Esophagus (tissue), 2 donors: Measurements from ENCODE around the gene ASB17. TPM values are rescaled to one million over a fixed set of nuclear protein-coding genes. Genes with fewer than 3 reads are reported as not detected.
"Not testable (repeated sequence)": the region's sequence is repeated elsewhere in the genome, so short reads cannot be mapped to it uniquely, and the experiment has no call there.

Experiments
- H3K27ac ChIP-seq, 2 donors: one replicate each; pipeline ENCODE4 v1.5.1; 2013; ENCODE audit warnings: low read depth in 2 of 2, mild to moderate bottlenecking in 2 of 2, inconsistent platforms in 1 of 2, low read length in 1 of 2, moderate library complexity in 1 of 2
- H3K27me3 ChIP-seq, 2 donors: one replicate each; pipeline ENCODE4 v1.6.1; 2013; ENCODE audit warnings: low read length in 2 of 2, control low read depth in 1 of 2, mild to moderate bottlenecking in 1 of 2; ENCODE audit not compliant: insufficient read depth in 2 of 2, control insufficient read depth in 1 of 2
- H3K36me3 ChIP-seq, 2 donors: one replicate each; pipeline ENCODE4 v1.6.1; 2013; ENCODE audit warnings: low read length in 1 of 2; ENCODE audit not compliant: control insufficient read depth in 2 of 2, insufficient read depth in 2 of 2
- H3K4me1 ChIP-seq, 2 donors: one replicate each; pipeline ENCODE4 v1.6.1; 2013; ENCODE audit warnings: low read length in 1 of 2; ENCODE audit not compliant: control insufficient read depth in 2 of 2, insufficient read depth in 2 of 2
- H3K4me3 ChIP-seq, 2 donors: one replicate each; pipeline ENCODE4 v1.5.1; 2013; ENCODE audit warnings: low read length in 2 of 2, mild to moderate bottlenecking in 2 of 2, low read depth in 1 of 2, moderate library complexity in 1 of 2
- H3K9me3 ChIP-seq, 2 donors: one replicate each; pipeline ENCODE4 v1.6.1; 2013; ENCODE audit warnings: mild to moderate bottlenecking in 2 of 2, low read depth in 1 of 2, low read length in 1 of 2, moderate library complexity in 1 of 2; ENCODE audit not compliant: control insufficient read depth in 2 of 2, insufficient read depth in 1 of 2
- WGBS, 2 donors: extraction: QIAGEN DNeasy Blood & Tissue Kit; methylation state at CpG; one replicate each; pipeline ENCODE4 v1.1.7; 2013; 5-methylcytosine and 5-hydroxymethylcytosine counted together
- polyA plus RNA-seq, 2 donors: library from polyadenylated mRNA; stranded (reverse); fragments of 200-250 nt; gene quantifications; one replicate each; pipeline ENCODE4 v1.2.3, GENCODE V29; 2013
- donor health status: healthy with polysubstance abuse.
- donor health status: Bipolar disorder and iron deficiency.

The ASB17 gene
- not detected for polyA plus RNA-seq

- 65 to 76% methylated on average over 1 of the region's 1 CpG for WGBS, 2 donors
- Histone ChIP-seq H3K4me1 (no peaks in the 10 kb centered on the region), H3K27ac (no peak within 1 kb of the TSS), H3K9me3 (no peaks in the 10 kb centered on the region), H3K27me3 (no peaks in the 10 kb centered on the region), H3K36me3 (no peaks in the 10 kb centered on the region), H3K4me3 (no peak within 1 kb of the TSS)
These were observed at the start of gene ASB17 for GRCh38 chr1:75932304-75932703. Gene ASB17, minus strand, starts transcription at chr1:75932404. Its CDS starts 113 bp downstream, at chr1:75932291.

DNA sequence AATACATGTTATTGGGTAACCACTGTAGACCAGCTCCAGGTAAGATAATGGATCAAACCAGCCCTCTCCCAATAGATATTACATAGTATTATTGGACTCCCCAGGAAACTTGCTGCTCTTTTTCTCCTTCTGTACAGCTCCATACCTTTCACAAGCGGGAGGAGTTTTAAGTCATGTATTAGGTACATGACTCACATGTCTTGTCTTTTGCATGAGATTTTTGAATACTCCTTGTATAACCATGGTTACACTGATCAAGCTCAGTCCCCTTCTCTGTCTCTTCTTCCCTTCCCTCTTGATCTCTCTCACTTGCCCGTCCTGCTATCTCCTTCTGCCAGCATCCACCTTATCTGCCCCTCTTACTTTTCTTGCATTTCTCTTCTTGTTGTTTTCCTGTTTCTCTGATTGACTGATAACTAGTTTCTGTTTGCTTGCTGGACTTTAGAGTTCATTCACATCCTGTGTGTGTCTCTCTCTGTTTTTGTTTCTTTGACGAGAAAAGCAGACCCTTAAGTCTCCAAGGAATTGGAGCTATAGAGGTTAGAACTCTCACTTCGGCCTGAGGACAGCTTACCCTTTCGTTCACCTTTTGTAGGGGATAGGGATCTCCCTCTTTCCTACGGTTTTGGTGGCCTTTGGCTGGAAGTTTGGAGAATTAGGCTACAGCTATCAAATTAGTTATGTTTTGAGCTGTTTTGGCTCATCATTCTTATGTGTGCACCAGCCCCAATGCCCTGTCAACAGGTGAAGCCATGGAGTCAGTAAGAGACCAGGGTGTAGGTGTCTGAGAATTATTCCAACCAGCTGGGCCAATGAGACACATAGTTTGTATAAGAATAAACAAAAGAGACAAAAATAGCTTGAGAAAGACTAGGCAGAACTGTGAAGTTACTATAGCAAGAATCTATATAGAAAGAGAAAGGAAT is 49.0 kb upstream of the ASB17 start:
- H3K36me3 ChIP-seq, result no peaks in the 10 kb centered on the region
- H3K27me3 ChIP-seq, result no peaks in the 10 kb centered on the region
- H3K4me3 ChIP-seq, result no peak overlapping the region
- WGBS, 2 donors, result 67 to 70% methylated on average over 6 of the region's 6 CpGs
- no peak overlapping the region for H3K27ac ChIP-seq
- H3K4me1 ChIP-seq, result no peaks in the 10 kb centered on the region
- peaks cover 0 to 2% of the 10 kb centered on the region in 2 donors for H3K9me3 ChIP-seq

GRCh38 chr1:75970631-75971030 is 38.4 kb upstream of the ASB17 start:
- H3K27ac ChIP-seq, result no peak overlapping the region
- H3K9me3 ChIP-seq, result no peaks in the 10 kb centered on the region
- no peaks in the 10 kb centered on the region for H3K36me3 ChIP-seq
- H3K4me1 ChIP-seq, result no peaks in the 10 kb centered on the region
- no peak overlapping the region for H3K4me3 ChIP-seq
- no peaks in the 10 kb centered on the region for H3K27me3 ChIP-seq

DNA sequence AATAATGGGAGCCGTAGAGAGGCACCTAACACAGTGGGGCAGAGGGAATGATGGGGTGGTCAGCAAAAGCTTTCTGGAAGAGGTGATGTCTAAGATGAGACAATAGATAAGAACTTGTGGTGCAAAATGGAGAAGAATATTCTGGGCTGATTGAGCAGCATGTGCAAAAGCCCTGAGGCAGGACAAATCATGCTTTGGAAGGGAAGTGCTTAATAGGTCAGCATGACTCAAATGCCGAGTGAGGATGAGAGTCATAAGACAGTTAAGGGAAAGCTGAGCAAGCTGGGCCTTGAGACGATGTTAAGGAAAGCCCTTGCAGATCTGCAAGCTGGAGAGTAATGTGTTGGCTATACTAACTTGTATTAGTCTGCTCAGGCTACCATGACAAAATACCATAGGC is 37.3 kb upstream of the ASB17 start:
- H3K9me3 ChIP-seq, result no peaks in the 10 kb centered on the region
- H3K36me3 ChIP-seq, result no peaks in the 10 kb centered on the region
- no peaks in the 10 kb centered on the region for H3K4me1 ChIP-seq
- no peak overlapping the region for H3K4me3 ChIP-seq
- H3K27me3 ChIP-seq, result no peaks in the 10 kb centered on the region
- WGBS, 2 donors, result 73 to 75% methylated on average over 3 of the region's 3 CpGs
- no peak overlapping the region for H3K27ac ChIP-seq

GRCh38 chr1:75967719-75968118 is 35.5 kb upstream of the ASB17 start:
- Histone ChIP-seq H3K4me3 (no peak overlapping the region), H3K27ac (no peak overlapping the region), H3K4me1 (no peaks in the 10 kb centered on the region), H3K27me3 (no peaks in the 10 kb centered on the region), H3K36me3 (no peaks in the 10 kb centered on the region), H3K9me3 (no peaks in the 10 kb centered on the region)
- WGBS, 2 donors, result 44 to 73% methylated on average over 1 of the region's 1 CpG

- H3K4me1 ChIP-seq, result no peaks in the 10 kb centered on the region
- H3K27me3 ChIP-seq, result no peaks in the 10 kb centered on the region
- H3K4me3 ChIP-seq, result no peak overlapping the region
- H3K27ac ChIP-seq, result no peak overlapping the region
- H3K36me3 ChIP-seq, result no peaks in the 10 kb centered on the region
- H3K9me3 ChIP-seq, result no peaks in the 10 kb centered on the region
These were observed 32.7 kb upstream of the ASB17 start for GRCh38 chr1:75964760-75965408.

DNA sequence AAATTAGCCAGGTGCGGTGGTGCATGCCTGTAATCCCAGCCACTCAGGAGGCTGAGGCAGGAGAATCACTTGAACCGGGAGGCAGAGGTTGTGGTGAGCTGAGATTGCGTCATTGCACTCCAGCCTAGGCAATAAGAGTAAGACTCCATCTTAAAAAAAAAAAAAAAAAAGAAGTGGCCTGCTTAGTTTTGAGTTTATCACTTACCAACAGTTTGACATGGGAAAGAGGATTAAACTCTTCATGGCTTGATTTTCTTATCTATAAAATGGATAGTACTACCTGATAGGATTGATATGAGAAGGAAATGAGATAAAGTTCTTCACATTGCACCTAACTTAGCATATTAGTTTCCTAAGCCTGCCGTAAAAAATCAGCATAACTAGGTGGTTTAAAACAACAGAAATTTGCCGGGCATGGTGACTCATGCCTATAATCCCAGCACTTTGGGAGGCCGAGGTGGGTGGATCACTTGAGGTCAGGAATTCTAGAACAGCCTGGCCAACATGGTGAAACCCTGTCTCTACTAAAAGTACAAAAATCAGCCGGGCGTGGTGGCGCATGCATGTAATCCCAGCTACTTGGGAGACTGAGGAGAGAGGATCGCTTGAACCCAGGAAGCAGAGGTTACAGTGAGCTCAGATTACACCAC is 32.0 kb upstream of the ASB17 start:
- H3K36me3 ChIP-seq, H3K4me1 ChIP-seq, H3K27me3 ChIP-seq, H3K4me3 ChIP-seq, H3K9me3 ChIP-seq, H3K27ac ChIP-seq: not testable (repeated sequence)
- 75 to 79% methylated on average over 10 of the region's 10 CpGs for WGBS, 2 donors

DNA sequence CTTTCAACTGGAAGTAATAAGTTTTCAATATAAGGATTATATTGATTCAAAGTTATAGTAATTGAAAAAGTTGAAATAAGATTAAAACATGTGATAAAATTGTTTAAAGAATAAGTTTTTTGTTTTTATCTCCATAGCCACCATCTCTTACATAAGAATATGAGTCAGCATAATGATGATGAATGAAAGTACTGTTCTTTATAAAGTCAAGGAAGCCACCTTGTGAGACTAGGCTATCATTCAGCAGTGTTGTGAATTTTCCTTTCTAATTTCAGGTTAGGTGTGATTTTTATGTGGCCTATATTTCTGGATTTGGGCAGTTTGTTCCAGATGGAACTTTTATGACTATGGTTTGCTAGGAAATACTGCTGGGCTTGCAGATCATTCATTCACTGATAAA is 22.4 kb upstream of the ASB17 start:
- Histone ChIP-seq H3K4me3 (no peak overlapping the region), H3K27ac (no peak overlapping the region)

DNA sequence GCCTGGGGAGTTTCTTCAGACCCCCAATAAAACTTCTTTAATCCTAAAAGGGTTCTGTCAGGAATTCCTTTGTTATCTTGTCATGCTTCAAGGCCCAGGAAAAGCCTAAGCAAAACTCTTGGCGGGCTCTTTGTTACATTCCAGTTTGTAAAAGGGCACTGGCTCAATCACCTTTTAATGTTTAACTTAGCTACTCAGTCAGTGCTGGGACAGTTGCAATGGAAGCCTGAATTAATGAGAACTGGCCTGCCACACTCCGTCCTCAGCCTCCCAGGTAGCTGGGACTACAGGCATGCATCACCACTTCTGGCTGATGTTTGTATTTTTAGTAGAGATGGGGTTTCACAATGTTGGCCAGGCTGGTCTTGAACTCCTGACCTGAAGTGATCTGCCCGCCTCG is 21.3 kb upstream of the ASB17 start:
- H3K27ac ChIP-seq, result no peak overlapping the region
- no peak overlapping the region for H3K4me3 ChIP-seq
- no peaks in the 10 kb centered on the region for H3K27me3 ChIP-seq
- H3K36me3 ChIP-seq, result no peaks in the 10 kb centered on the region
- 76 to 80% methylated on average over 4 of the region's 4 CpGs for WGBS, 2 donors
- no peaks in the 10 kb centered on the region for H3K4me1 ChIP-seq
- H3K9me3 ChIP-seq, result no peaks in the 10 kb centered on the region

More for the DNA sequence above, 22.4 kb upstream of the ASB17 start:
- Histone ChIP-seq H3K4me1 (no peaks in the 10 kb centered on the region), H3K36me3 (no peaks in the 10 kb centered on the region), H3K27me3 (no peaks in the 10 kb centered on the region), H3K9me3 (no peaks in the 10 kb centered on the region)
